H4 (cell line): ENCODE results near the gene ZNF526. TPM values are rescaled to one million over a fixed set of nuclear protein-coding genes. Genes with fewer than 3 reads are reported as not detected.
A peak's percentile ranks its signal among the peaks of the same experiment; 100 is the strongest.
"Not testable (repeated sequence)": the region's sequence is repeated elsewhere in the genome, so short reads cannot be mapped to it uniquely, and the experiment has no call there.

Source experiments
- DNase-seq: peaks from one replicate; pipeline ENCODE4 v3.0.0-alpha.2; 2015; ENCODE audit warnings: low spot score
- total RNA-seq: library from RNA; depleted of rRNA; stranded (reverse); fragments of >200 nt; shearing (Covaris generic); gene quantifications from 2 replicates; pipeline ENCODE4 v1.2.3, GENCODE V29; 2014

ZNF526 gene
- total RNA-seq, 1 experiment from 2014 or later: 4.1 TPM

GRCh38 chr19:42266105-42266504, 46.0 kb downstream of the ZNF526 start:
- not testable (repeated sequence) for DNase-seq

GRCh38 chr19:42266928-42267603, 47.0 kb downstream of the ZNF526 start:
- not testable (repeated sequence) for DNase-seq

- no peak for DNase-seq
Measured at GRCh38 chr19:42267644-42268141, 47.6 kb downstream of the ZNF526 start.

GRCh38 chr19:42268142-42268703, 48.1 kb downstream of the ZNF526 start:
- DNase-seq: peak; percentile 99

- DNase-seq: peak; percentile 100
Measured at GRCh38 chr19:42268704-42269477, 48.8 kb downstream of the ZNF526 start, which contains the start of gene CIC. Gene CIC (plus strand): TSS chr19:42269252. CDS start chr19:42271784, 2,532 bp downstream.

GRCh38 chr19:42269478-42270345, 49.6 kb downstream of the ZNF526 start:
- DNase-seq: no peak

GRCh38 chr19:42270346-42271044, 50.4 kb downstream of the ZNF526 start:
- peak; percentile 69 for DNase-seq

GRCh38 chr19:42271045-42271419, 50.9 kb downstream of the ZNF526 start:
- DNase-seq: no peak

GRCh38 chr19:42271861-42272534, 51.9 kb downstream of the ZNF526 start:
- DNase-seq: no peak

- no peak for DNase-seq
Measured at GRCh38 chr19:42272535-42272897, 52.4 kb downstream of the ZNF526 start.

- no peak for DNase-seq
Measured at GRCh38 chr19:42272989-42273406, 52.9 kb downstream of the ZNF526 start.

- no peak for DNase-seq
Measured at GRCh38 chr19:42273407-42274064, 53.4 kb downstream of the ZNF526 start.

- DNase-seq: no peak
Measured at GRCh38 chr19:42274065-42274682, 54.1 kb downstream of the ZNF526 start.

GRCh38 chr19:42275103-42275502, 55.0 kb downstream of the ZNF526 start:
- DNase-seq: no peak

GRCh38 chr19:42275517-42275916, 55.4 kb downstream of the ZNF526 start:
- DNase-seq: no peak

GRCh38 chr19:42276284-42276683, 56.2 kb downstream of the ZNF526 start:
- no peak for DNase-seq

- no peak for DNase-seq
Measured at GRCh38 chr19:42276821-42277220, 56.7 kb downstream of the ZNF526 start.
